ENCODE results near the gene SYNGAP1. TPM values are rescaled to one million over a fixed set of nuclear protein-coding genes. Genes with fewer than 3 reads are reported as not detected.
A peak's percentile ranks its signal among the peaks of the same experiment; 100 is the strongest.

Gene SYNGAP1
- total and polyA plus RNA-seq, 2 of the 8 experiments (the other 6 are each of a cell fraction or from before 2014, with no cell fraction given): 31.0 to 101 TPM

GRCh38 chr6:33434961-33435360 lies 15.1 kb downstream of the SYNGAP1 start:
- no peak overlapping the region for H3K18ac ChIP-seq (ENCODE audit: extremely low read depth, low read length)
- peak overlapping the region; percentile 10; the same call in 1 of the 2 replicates for H2BK5ac ChIP-seq (ENCODE audit: low read depth, low read length)
- H3K14ac ChIP-seq (ENCODE audit: insufficient read length): no peak overlapping the region
- H2BK12ac ChIP-seq (ENCODE audit: low read depth, low read length): no peak overlapping the region
- H3K23me2 ChIP-seq (ENCODE audit: low read depth, low read length): peaks cover 21% of the 10 kb centered on the region
- CTCF ChIA-PET (ENCODE audit: partially characterized antibody): interaction anchor here (0.6 to 1.5 kb wide), 3 partner anchors 9 to 78 kb away, joined by 3 to 4 read pairs (median 3); no protein-coding TSS in a partner anchor
- H3K4me1 ChIP-seq (replicated peaks in 1 of 4; ENCODE audit: control insufficient read depth in 3 of 4, insufficient read depth in 4 of 4, low read length in 3 of 4): peaks cover 8 to 22% (median 16%) of the 10 kb centered on the region in 4 experiments
- POLR2A ChIA-PET (ENCODE audit: partially characterized antibody): interaction anchor here (1.0 to 14.8 kb wide), 3 partner anchors 9 to 17 kb away, joined by 3 to 381 read pairs (median 6); partner anchors contain the start of genes SYNGAP1 and ZBTB9
- H3K9me3 ChIP-seq (ENCODE audit: insufficient read depth in 2 of 2, low read depth in 1 of 2, low read length in 1 of 2): no peaks in the 10 kb centered on the region; a peak in 1 of 4 replicates
- peaks cover 4 to 55% of the 10 kb centered on the region in 2 experiments; a peak in 2 of 4 replicates for H3K79me2 ChIP-seq (ENCODE audit: control insufficient read depth in 1 of 2, insufficient read depth in 2 of 2, low read length in 2 of 2)
- peaks cover 6% of the 10 kb centered on the region; the same call in 1 of the 2 replicates for H3K79me1 ChIP-seq (ENCODE audit: low read depth, low read length)
- H3K4me3 ChIP-seq (ENCODE audit: extremely low read depth in 1 of 4, insufficient read depth in 2 of 4, low read depth in 3 of 4, low read length in 4 of 4): no peak overlapping the region
- H4K91ac ChIP-seq (replicated peaks; ENCODE audit: insufficient read length, low read length): no peak overlapping the region
- no peak overlapping the region for H2BK120ac ChIP-seq (replicated peaks; ENCODE audit: low read depth, low read length)
- no peak overlapping the region for H2AFZ ChIP-seq (ENCODE audit: low read length)
- no peak overlapping the region for H2BK15ac ChIP-seq (ENCODE audit: low read length)
- peaks cover 31 to 48% (median 42%) of the 10 kb centered on the region in 4 experiments for H3K36me3 ChIP-seq (ENCODE audit: control insufficient read depth in 2 of 4, insufficient read depth in 4 of 4, low read length in 3 of 4)
- WGBS, 2 experiments (ENCODE audit: extremely low coverage in 1 of 2, insufficient coverage in 1 of 2, insufficient read length in 1 of 2, insufficient replicate concordance in 2 of 2, low coverage in 1 of 2, low lambda C conversion rate in 2 of 2, missing lambda C conversion rate in 1 of 2): 63% methylated on average over 1 of the region's 4 CpGs; no CpG with 5 or more reads in 1 of the 2 experiments
- H2AK5ac ChIP-seq (ENCODE audit: low read depth, low read length): no peak overlapping the region
- H3K27ac ChIP-seq (ENCODE audit: low read depth, low read length): peak overlapping the region; percentile 70; the same call in 1 of the 2 replicates
- no peak overlapping the region for H2BK20ac ChIP-seq (ENCODE audit: low read length)
- H4K5ac ChIP-seq (ENCODE audit: insufficient read length, low read depth, low read length): no peak overlapping the region
- DNase-seq (ENCODE audit: low read depth in 1 of 2, low spot score in 2 of 2) (no peak), FAIRE-seq (no peak)
- H4K8ac ChIP-seq (ENCODE audit: extremely low read depth, insufficient read depth, low read length): no peak overlapping the region
- peak overlapping the region in 2 of 4 experiments; percentile 38 to 53; a peak in 3 of 7 replicates for H3K9ac ChIP-seq (replicated peaks in 1 of 4; ENCODE audit: extremely low read depth in 1 of 4, low read depth in 3 of 4, low read length in 3 of 4)
- H3K23ac ChIP-seq (ENCODE audit: insufficient read length): no peak overlapping the region
- H4K20me1 ChIP-seq (replicated peaks in 1 of 2; ENCODE audit: control insufficient read depth in 1 of 2, insufficient read depth in 2 of 2, low read length in 2 of 2): peaks cover 2 to 16% of the 10 kb centered on the region in 2 experiments
- no peak overlapping the region for H3K4me2 ChIP-seq (ENCODE audit: insufficient read depth in 1 of 2, low read depth in 2 of 2, low read length in 2 of 2)
- no peak overlapping the region for H3K4ac ChIP-seq (replicated peaks; ENCODE audit: insufficient read length, low read depth, low read length)
- no peaks in the 10 kb centered on the region for H3K27me3 ChIP-seq (replicated peaks in 1 of 4; ENCODE audit: control insufficient read depth in 3 of 4, extremely low read depth in 1 of 4, insufficient read depth in 3 of 4, low read length in 3 of 4)
- H3K56ac ChIP-seq (replicated peaks; ENCODE audit: insufficient read length, low read depth, low read length): no peak overlapping the region
- no peak for TF ChIP-seq CHD1 (IDR thresholded peaks at IDR 0.05; ENCODE audit: low read depth, low read length)
- no peak for TF ChIP-seq RNF2 (IDR thresholded peaks at IDR 0.05; ENCODE audit: borderline replicate concordance, low read depth, low read length, missing control alignments, poor library complexity, severe bottlenecking)
- TF ChIP-seq CTCF (IDR thresholded peaks at IDR 0.05; ENCODE audit: control extremely low read depth in 1 of 3, insufficient read depth in 1 of 3, low read depth in 1 of 3, low read length in 3 of 3): no peak
- TF ChIP-seq TBP (IDR thresholded peaks at IDR 0.05; ENCODE audit: low read depth, low read length): no peak
- no peak for TF ChIP-seq NANOG (IDR thresholded peaks at IDR 0.05; ENCODE audit: insufficient read depth, low read depth, low read length, poor library complexity, severe bottlenecking)
- TF ChIP-seq SUZ12 (IDR thresholded peaks at IDR 0.05; ENCODE audit: low read length): no peak
- TF ChIP-seq JUND (IDR thresholded peaks at IDR 0.05; ENCODE audit: low read length): no peak
- no peak for TF ChIP-seq MAX (IDR thresholded peaks at IDR 0.05)
- TF ChIP-seq SIN3A (conservative IDR thresholded peaks at IDR 0.05 in 1 of 2, IDR thresholded peaks at IDR 0.05 in 1 of 2; ENCODE audit: low read depth in 1 of 2, low read length in 2 of 2): no peak
- no peak for TF ChIP-seq SP2 (IDR thresholded peaks at IDR 0.05; ENCODE audit: low read length)
